HCT116 (cell line): ENCODE data around the gene ERC1. TPM values are rescaled to one million over a fixed set of nuclear protein-coding genes. Genes with fewer than 3 reads are reported as not detected.

ENCODE experiments used
- ATAC-seq: fragments of 200-7000 bp; cut with Tn5 transposase; 2 replicates; pipeline ENCODE4 v1.9.1; 2020; ENCODE audit warnings: mild to moderate bottlenecking, moderate library complexity
- BruUV-seq: library from RNA; stranded (reverse); fragments of 400-500 nt; replicated peaks from 2 replicates; lab custom pipeline; 2021; lab: Mats Ljungman, UMichigan
- CTCF ChIA-PET: fragments of 300-600 bp; sonication (Branson Sonifier 250); formaldehyde crosslinking; loops from one replicate; lab custom pipeline; 2021; ENCODE audit warnings: antibody characterized with exemption; lab: Charles Lee
- POLR2A ChIA-PET: fragments of 300-600, 350-600 bp; sonication (Branson Sonifier 250); formaldehyde crosslinking; loops from one replicate; lab custom pipeline; 2021; ENCODE audit warnings: antibody characterized with exemption; lab: Charles Lee
- RAD21 ChIA-PET, 2 experiments: fragments of 300-600 bp; sonication (Branson Sonifier 250); formaldehyde crosslinking; loops; one replicate each; lab custom pipeline; 2023; ENCODE audit warnings: low total read pairs in 2 of 2; ENCODE audit not compliant: uncharacterized antibody in 2 of 2, unreplicated experiment in 2 of 2, low non-redundant PET in 1 of 2; lab: Charles Lee
- DNase-seq: peaks from one replicate; pipeline ENCODE4 v3.0.0-alpha.2; 2010; ENCODE audit warnings: low read depth, low spot score
- H2AFZ ChIP-seq: fragments of 200-600 bp; shearing (Covaris generic), sonication (generic); 2 replicates; pipeline ENCODE4 v1.6.1; 2017; ENCODE audit warnings: low read depth, mixed run types, mixed read lengths, antibody characterized with exemption, low read length; ENCODE audit not compliant: poor library complexity, severe bottlenecking
- H3K27ac ChIP-seq: 2 replicates; pipeline ENCODE4 v1.5.1; 2012; ENCODE audit warnings: low read depth, low read length
- H3K27me3 ChIP-seq: fragments of 200-600 bp; sonication (generic); 2 replicates; pipeline ENCODE4 v1.6.1; 2016; ENCODE audit warnings: mixed run types, low read length, mixed read lengths; ENCODE audit not compliant: insufficient read depth
- H3K36me3 ChIP-seq, 2 experiments: fragments of 200-500 bp in 1 of 2; fragments of 200-600 bp in 1 of 2; sonication (Bioruptor generic) in 1 of 2; sonication (generic) in 1 of 2; 2 replicates each; pipeline versions ENCODE4 v1.5.1 to v1.6.1; 2014 to 2016; ENCODE audit warnings: low read length in 2 of 2, inconsistent platforms in 1 of 2, mixed read lengths in 1 of 2, mixed run types in 1 of 2; ENCODE audit not compliant: insufficient read depth in 2 of 2, control insufficient read depth in 1 of 2
- H3K4me1 ChIP-seq, 2 experiments: fragments of 200-600 bp in 1 of 2; sonication (generic) in 1 of 2; 2 replicates each; pipeline versions ENCODE4 v1.5.1 to v1.6.1; 2012 to 2017; ENCODE audit warnings: low read length in 2 of 2, inconsistent platforms in 1 of 2, mild to moderate bottlenecking in 1 of 2, mixed read lengths in 1 of 2, mixed run types in 1 of 2, moderate library complexity in 1 of 2; ENCODE audit not compliant: insufficient read depth in 2 of 2, control insufficient read depth in 1 of 2
- H3K4me2 ChIP-seq: fragments of 200-600 bp; sonication (generic); 2 replicates; pipeline ENCODE4 v1.6.1; 2017; ENCODE audit warnings: mixed run types, low read length, mixed read lengths
- H3K4me3 ChIP-seq, 2 experiments: fragments of 200-600 bp in 1 of 2; sonication (generic) in 1 of 2; replicated peaks in 1 of 2; 2 replicates each; pipeline ENCODE4 v1.5.1; 2011 to 2016; ENCODE audit warnings: low read length in 2 of 2, control low read depth in 1 of 2, low read depth in 1 of 2, mild to moderate bottlenecking in 1 of 2, mixed read lengths in 1 of 2, mixed run types in 1 of 2
- H3K79me2 ChIP-seq: fragments of 200-600 bp; sonication (generic); 2 replicates; pipeline ENCODE4 v1.6.1; 2017; ENCODE audit warnings: mild to moderate bottlenecking, mixed run types, low read length, moderate library complexity, mixed read lengths; ENCODE audit not compliant: insufficient read depth
- H3K9ac ChIP-seq: fragments of 200-600 bp; sonication (generic); 2 replicates; pipeline ENCODE4 v1.6.1; 2016; ENCODE audit warnings: low read length, mixed read lengths
- H3K9me2 ChIP-seq: fragments of 200-600 bp; sonication (generic), shearing (Covaris generic); 2 replicates; pipeline ENCODE4 v1.6.1; 2017; ENCODE audit warnings: mixed run types, mild to moderate bottlenecking, moderate library complexity; ENCODE audit not compliant: insufficient read depth
- H3K9me3 ChIP-seq, 2 experiments: fragments of 200-500 bp in 1 of 2; fragments of 200-600 bp in 1 of 2; sonication (Bioruptor generic) in 1 of 2; sonication (generic) in 1 of 2; 2 replicates each; pipeline ENCODE4 v1.6.1; 2014 to 2017; ENCODE audit warnings: low read length in 2 of 2, mixed read lengths in 2 of 2, inconsistent platforms in 1 of 2, low read depth in 1 of 2, mild to moderate bottlenecking in 1 of 2, mixed run types in 1 of 2, moderate library complexity in 1 of 2; ENCODE audit not compliant: control insufficient read depth in 1 of 2, insufficient read depth in 1 of 2
- H4K20me1 ChIP-seq: fragments of 200-600 bp; sonication (generic), shearing (Covaris generic); 2 replicates; pipeline ENCODE4 v1.6.1; 2017; ENCODE audit warnings: mixed run types, mild to moderate bottlenecking, moderate library complexity; ENCODE audit not compliant: insufficient read depth
- CBX3 ChIP-seq: IDR thresholded peaks from 2 replicates; pipeline ENCODE4 v1.6.1; 2012; ENCODE audit warnings: low read depth
- CEBPB ChIP-seq: IDR thresholded peaks from 2 replicates; pipeline ENCODE4 v1.6.1; 2012; ENCODE audit warnings: low read depth
- EGR1 ChIP-seq: IDR thresholded peaks from 2 replicates; pipeline ENCODE4 v1.6.1; 2012; ENCODE audit warnings: low read depth
- EZH2 ChIP-seq: fragments of 200-600 bp; sonication (generic); IDR thresholded peaks from 2 replicates; pipeline ENCODE4 v1.6.1; 2017; ENCODE audit warnings: antibody characterized with exemption, mixed run types
- JUND ChIP-seq: IDR thresholded peaks from 2 replicates; pipeline ENCODE4 v1.6.1; 2012
- POLR2A ChIP-seq: IDR thresholded peaks from 2 replicates; pipeline ENCODE4 v1.7.0; 2011; ENCODE audit warnings: borderline replicate concordance; ENCODE audit not compliant: insufficient read depth, insufficient read length; ENCODE audit errors: extremely low read depth
- POLR2AphosphoS5 ChIP-seq: IDR thresholded peaks from 2 replicates; pipeline ENCODE4 v1.6.1; 2011; ENCODE audit warnings: mild to moderate bottlenecking, low read depth, low read length, moderate library complexity
- RAD21 ChIP-seq: IDR thresholded peaks from 2 replicates; pipeline ENCODE4 v1.6.1; 2012; ENCODE audit warnings: low read depth, mild to moderate bottlenecking
- SIN3A ChIP-seq: IDR thresholded peaks from 2 replicates; pipeline ENCODE4 v1.6.1; 2012; ENCODE audit warnings: low read depth
- SRF ChIP-seq: IDR thresholded peaks from 2 replicates; pipeline ENCODE4 v1.6.1; 2012; ENCODE audit warnings: low read depth
- TCF7L2 ChIP-seq: IDR thresholded peaks from 2 replicates; pipeline ENCODE4 v1.7.0; 2011; ENCODE audit warnings: borderline replicate concordance, inconsistent platforms; ENCODE audit not compliant: insufficient read depth, insufficient read length; ENCODE audit errors: extremely low read depth
- ZBTB33 ChIP-seq: IDR thresholded peaks from 2 replicates; pipeline ENCODE4 v1.6.1; 2011; ENCODE audit warnings: mild to moderate bottlenecking, low read length, moderate library complexity; ENCODE audit not compliant: insufficient replicate concordance; ENCODE audit errors: extremely low read depth
- ZFX ChIP-seq: fragments of 450-650 bp; IDR thresholded peaks from 2 replicates; pipeline ENCODE4 v1.6.1; 2017
- ZNF274 ChIP-seq: fragments of 200-500 bp; sonication (Bioruptor generic); IDR thresholded peaks from 2 replicates; pipeline ENCODE4 v1.6.1; 2014; ENCODE audit warnings: mild to moderate bottlenecking, low read depth, low read length, inconsistent platforms
- intact Hi-C: fragments of 100-400 bp; cut with micrococcal nuclease; formaldehyde crosslinking; loops from 2 replicates; pipeline ENCODE4 v1.10.0; 2022
- total RNA-seq: library from RNA; stranded (reverse); gene quantifications from one replicate; pipeline ENCODE4 v1.2.1, GENCODE V29; 2021; ENCODE audit not compliant: unreplicated experiment
- TF ChIP-seq, protein P1 (sequence below), 3 experiments: fragments of 200-600 bp in 1 of 3; sonication (generic) in 1 of 3; IDR thresholded peaks in 2 of 3; conservative IDR thresholded peaks in 1 of 3; 2 replicates each; pipeline ENCODE4 v1.5.1; 2012 to 2017; ENCODE audit warnings: low read depth in 2 of 3, low read length in 2 of 3, antibody characterized with exemption in 1 of 3, borderline replicate concordance in 1 of 3, control low read depth in 1 of 3, mild to moderate bottlenecking in 1 of 3, mixed read lengths in 1 of 3, mixed run types in 1 of 3, moderate library complexity in 1 of 3; ENCODE audit not compliant: insufficient read depth in 1 of 3
- TF ChIP-seq, protein P2 (sequence below): IDR thresholded peaks from 2 replicates; pipeline ENCODE4 v1.6.1; 2012

The ERC1 gene
- total RNA-seq, 1 experiment from 2014 or later: 41.9 TPM

DNA sequence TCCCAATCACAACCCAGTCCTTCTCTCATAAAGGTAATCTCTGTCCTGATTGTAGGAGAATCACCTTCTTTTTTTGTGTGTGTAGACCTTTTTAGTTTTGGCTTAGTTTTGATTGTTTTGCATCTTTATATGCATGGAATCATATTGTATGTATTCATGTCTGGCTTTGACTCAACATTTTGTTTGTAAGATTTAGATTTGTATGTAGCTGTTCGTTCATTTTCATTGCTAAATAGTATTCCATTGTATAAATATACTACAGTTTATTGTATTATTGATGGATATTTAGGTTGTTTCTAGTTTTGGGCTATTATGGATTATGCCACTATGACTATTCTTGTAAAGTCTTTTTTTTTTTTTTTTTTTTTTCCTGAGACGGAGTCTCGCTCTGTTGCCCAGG, 10.5 kb downstream of the ERC1 start:
- no peaks in the 10 kb centered on the region for H3K9me3 ChIP-seq
- intact Hi-C loops: no loop called here
- H2AFZ ChIP-seq: no peak overlapping the region
- CTCF ChIA-PET: no interaction called here
- H3K79me2 ChIP-seq: peaks cover 69% of the 10 kb centered on the region
- H3K9me2 ChIP-seq: no peaks in the 10 kb centered on the region
- POLR2A ChIA-PET: no interaction called here
- RAD21 ChIA-PET: interaction anchor here in 1 of 2 experiments (0.7 kb wide), 1 partner anchor 122 kb away, joined by 4 read pairs; no protein-coding TSS in a partner anchor
- no peaks in the 10 kb centered on the region for H3K36me3 ChIP-seq
- no peak overlapping the region for H3K4me2 ChIP-seq
- no peak overlapping the region for H3K27ac ChIP-seq
- no peak for DNase-seq
- TF ChIP-seq, protein P1, sequence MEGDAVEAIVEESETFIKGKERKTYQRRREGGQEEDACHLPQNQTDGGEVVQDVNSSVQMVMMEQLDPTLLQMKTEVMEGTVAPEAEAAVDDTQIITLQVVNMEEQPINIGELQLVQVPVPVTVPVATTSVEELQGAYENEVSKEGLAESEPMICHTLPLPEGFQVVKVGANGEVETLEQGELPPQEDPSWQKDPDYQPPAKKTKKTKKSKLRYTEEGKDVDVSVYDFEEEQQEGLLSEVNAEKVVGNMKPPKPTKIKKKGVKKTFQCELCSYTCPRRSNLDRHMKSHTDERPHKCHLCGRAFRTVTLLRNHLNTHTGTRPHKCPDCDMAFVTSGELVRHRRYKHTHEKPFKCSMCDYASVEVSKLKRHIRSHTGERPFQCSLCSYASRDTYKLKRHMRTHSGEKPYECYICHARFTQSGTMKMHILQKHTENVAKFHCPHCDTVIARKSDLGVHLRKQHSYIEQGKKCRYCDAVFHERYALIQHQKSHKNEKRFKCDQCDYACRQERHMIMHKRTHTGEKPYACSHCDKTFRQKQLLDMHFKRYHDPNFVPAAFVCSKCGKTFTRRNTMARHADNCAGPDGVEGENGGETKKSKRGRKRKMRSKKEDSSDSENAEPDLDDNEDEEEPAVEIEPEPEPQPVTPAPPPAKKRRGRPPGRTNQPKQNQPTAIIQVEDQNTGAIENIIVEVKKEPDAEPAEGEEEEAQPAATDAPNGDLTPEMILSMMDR (IDR thresholded peaks at IDR 0.05 in 2 of 3, conservative IDR thresholded peaks at IDR 0.05 in 1 of 3; ENCODE audit: borderline replicate concordance in 1 of 3, insufficient read depth in 1 of 3, low read depth in 2 of 3, low read length in 2 of 3): no peak
- TF ChIP-seq SRF (no peak), RAD21 (no peak), EGR1 (no peak), POLR2A (no peak)
- TF ChIP-seq, protein P2, sequence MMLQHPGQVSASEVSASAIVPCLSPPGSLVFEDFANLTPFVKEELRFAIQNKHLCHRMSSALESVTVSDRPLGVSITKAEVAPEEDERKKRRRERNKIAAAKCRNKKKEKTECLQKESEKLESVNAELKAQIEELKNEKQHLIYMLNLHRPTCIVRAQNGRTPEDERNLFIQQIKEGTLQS: no peak
- no TSS peak for BruUV-seq
- no peak for ATAC-seq
- no peak overlapping the region for H3K4me3 ChIP-seq
- peaks cover 0 to 11% of the 10 kb centered on the region in 2 experiments; a peak in 2 of 4 replicates for H3K4me1 ChIP-seq
- H4K20me1 ChIP-seq: no peaks in the 10 kb centered on the region
- no peaks in the 10 kb centered on the region for H3K27me3 ChIP-seq
- no peak overlapping the region for H3K9ac ChIP-seq

DNA sequence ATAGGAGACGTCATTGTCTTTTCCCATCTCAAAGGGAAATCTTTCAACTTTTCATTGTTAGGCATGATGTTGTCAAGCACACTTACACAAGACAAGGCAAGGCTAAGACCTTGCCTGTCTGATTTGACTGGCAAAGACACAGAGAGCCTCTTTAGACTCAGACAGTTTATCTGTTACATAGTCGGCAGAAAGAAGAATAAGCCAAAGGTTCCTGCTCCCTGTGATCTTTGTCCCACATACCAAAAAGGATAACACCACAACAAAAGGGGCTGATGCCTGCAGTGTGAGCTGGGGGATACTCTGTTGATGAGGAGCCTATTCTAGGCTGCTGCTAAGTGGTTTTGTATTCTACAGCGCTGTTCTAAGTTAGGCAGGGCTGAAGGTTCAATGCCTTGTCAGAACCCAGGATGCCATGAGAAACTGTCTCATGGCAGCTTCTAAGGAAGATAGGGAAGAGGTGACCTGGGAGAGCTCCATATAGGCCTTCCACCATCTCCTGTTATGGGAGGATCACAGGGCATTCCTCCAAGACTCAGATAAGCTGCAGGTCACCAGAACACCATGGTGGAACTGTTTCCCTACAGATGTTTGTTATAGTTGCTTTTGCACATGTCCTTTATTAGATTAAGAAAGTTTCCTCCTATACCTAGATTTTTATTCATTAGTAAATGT, 12.7 kb downstream of the ERC1 start:
- Histone ChIP-seq H2AFZ (no peak overlapping the region), H3K4me2 (no peak overlapping the region), H3K79me2 (peaks cover 64% of the 10 kb centered on the region), H3K9me3 (no peaks in the 10 kb centered on the region), H3K36me3 (no peaks in the 10 kb centered on the region), H3K4me1 (peaks cover 0 to 11% of the 10 kb centered on the region in 2 experiments; a peak in 2 of 4 replicates), H3K27me3 (no peaks in the 10 kb centered on the region), H4K20me1 (no peaks in the 10 kb centered on the region), H3K4me3 (no peak overlapping the region), H3K9ac (no peak overlapping the region), H3K27ac (no peak overlapping the region), H3K9me2 (no peaks in the 10 kb centered on the region)
- POLR2A ChIA-PET: no interaction called here
- DNase-seq (no peak), ATAC-seq (no peak)
- no TSS peak for BruUV-seq
- RAD21 ChIA-PET: no interaction called here
- CTCF ChIA-PET: no interaction called here
- intact Hi-C loops: no loop called here
- TF ChIP-seq ZBTB33 (no peak), JUND (no peak), SIN3A (no peak), SRF (no peak), EGR1 (no peak), ZNF274 (no peak), CEBPB (no peak), TCF7L2 (no peak), ZFX (no peak), EZH2 (no peak), POLR2A (no peak), CBX3 (no peak), POLR2AphosphoS5 (no peak)
- TF ChIP-seq, protein P2: no peak
